Trophoblast cell (in vitro differentiated cells and primary cell): ENCODE measurements around the gene FBXO31.
"Not testable (repeated sequence)": the region's sequence is repeated elsewhere in the genome, so short reads cannot be mapped to it uniquely, and the experiment has no call there.

ENCODE experiments used
- DNase-seq, 2 donors: peaks; one replicate each; pipeline ENCODE4 v3.0.0-alpha.2; 2016
- H2AFZ ChIP-seq: 2 replicates; pipeline ENCODE4 v1.6.1; 2013; ENCODE audit warnings: low read length, moderate library complexity, mild to moderate bottlenecking; ENCODE audit not compliant: insufficient read depth, poor library complexity
- H2AK5ac ChIP-seq: 2 replicates; pipeline ENCODE4 v1.6.1; 2013; ENCODE audit warnings: mild to moderate bottlenecking, low read length
- H2BK120ac ChIP-seq: 2 replicates; pipeline ENCODE4 v1.6.1; 2013; ENCODE audit warnings: low read length, mild to moderate bottlenecking, moderate library complexity; ENCODE audit not compliant: insufficient read depth, poor library complexity
- H2BK12ac ChIP-seq: 2 replicates; pipeline ENCODE4 v1.6.1; 2013; ENCODE audit warnings: mild to moderate bottlenecking, low read length, moderate library complexity
- H2BK5ac ChIP-seq: 2 replicates; pipeline ENCODE4 v1.6.1; 2013; ENCODE audit warnings: low read length, low read depth, moderate library complexity, mild to moderate bottlenecking; ENCODE audit not compliant: poor library complexity
- H3K14ac ChIP-seq: 2 replicates; pipeline ENCODE4 v1.6.1; 2013; ENCODE audit warnings: mild to moderate bottlenecking, low read length
- H3K18ac ChIP-seq: 2 replicates; pipeline ENCODE4 v1.6.1; 2013; ENCODE audit warnings: mild to moderate bottlenecking, low read length
- H3K23ac ChIP-seq: 2 replicates; pipeline ENCODE4 v1.6.1; 2013; ENCODE audit warnings: low read length
- H3K27ac ChIP-seq: 2 replicates; pipeline ENCODE4 v1.5.1; 2013; ENCODE audit warnings: low read depth, mild to moderate bottlenecking, inconsistent platforms, low read length, moderate library complexity
- H3K27me3 ChIP-seq: 2 replicates; pipeline ENCODE4 v1.6.1; 2013; ENCODE audit warnings: inconsistent platforms, mild to moderate bottlenecking, low read length, moderate library complexity; ENCODE audit not compliant: insufficient read depth
- H3K36me3 ChIP-seq, 2 experiments: 1 replicate in 1 of 2; 2 replicates in 1 of 2; pipeline ENCODE4 v1.6.1; 2013; ENCODE audit warnings: low read length in 2 of 2, mild to moderate bottlenecking in 2 of 2, moderate library complexity in 1 of 2; ENCODE audit not compliant: insufficient read depth in 2 of 2, control insufficient read depth in 1 of 2
- H3K4ac ChIP-seq: 2 replicates; pipeline ENCODE4 v1.6.1; 2013; ENCODE audit warnings: low read depth, mild to moderate bottlenecking, low read length, moderate library complexity
- H3K4me1 ChIP-seq, 2 experiments: 1 replicate in 1 of 2; 2 replicates in 1 of 2; pipeline ENCODE4 v1.6.1; 2013; ENCODE audit warnings: low read length in 2 of 2, mild to moderate bottlenecking in 2 of 2, moderate library complexity in 1 of 2; ENCODE audit not compliant: insufficient read depth in 2 of 2, control insufficient read depth in 1 of 2
- H3K4me2 ChIP-seq: 2 replicates; pipeline ENCODE4 v1.6.1; 2013; ENCODE audit warnings: inconsistent platforms, mild to moderate bottlenecking, low read length, moderate library complexity
- H3K4me3 ChIP-seq: 2 replicates; pipeline ENCODE4 v1.5.1; 2013; ENCODE audit warnings: mild to moderate bottlenecking, low read depth, low read length, inconsistent platforms
- H3K79me1 ChIP-seq: one replicate; pipeline ENCODE4 v1.6.1; 2013; ENCODE audit warnings: low read length
- H3K79me2 ChIP-seq: 2 replicates; pipeline ENCODE4 v1.6.1; 2013; ENCODE audit warnings: low read length, mild to moderate bottlenecking; ENCODE audit not compliant: control insufficient read depth, insufficient read depth, poor library complexity
- H3K9ac ChIP-seq: 2 replicates; pipeline ENCODE4 v1.6.1; 2013; ENCODE audit warnings: mild to moderate bottlenecking, low read length
- H3K9me3 ChIP-seq: 2 replicates; pipeline ENCODE4 v1.6.1; 2013; ENCODE audit warnings: low read depth, mild to moderate bottlenecking, control low read depth, inconsistent platforms, low read length; ENCODE audit not compliant: insufficient read depth
- H4K12ac ChIP-seq: 2 replicates; pipeline ENCODE4 v1.6.1; 2013; ENCODE audit warnings: low read depth, mild to moderate bottlenecking, low read length, moderate library complexity
- H4K8ac ChIP-seq: 2 replicates; pipeline ENCODE4 v1.6.1; 2013; ENCODE audit warnings: low read depth, mild to moderate bottlenecking, low read length, moderate library complexity
- H4K91ac ChIP-seq: one replicate; pipeline ENCODE4 v1.6.1; 2013; ENCODE audit warnings: low read depth, mild to moderate bottlenecking, low read length, moderate library complexity
- WGBS: extraction: QIAGEN DNeasy Blood & Tissue Kit; methylation state at CpG from one replicate; pipeline ENCODE4 v1.1.7; 2013; ENCODE audit warnings: missing lambda C conversion rate; ENCODE audit not compliant: insufficient read length, insufficient coverage; ENCODE audit errors: extremely low coverage; 5-methylcytosine and 5-hydroxymethylcytosine counted together

FBXO31 gene

GRCh38 chr16:87342504-87342903 lies 41.1 kb downstream of the FBXO31 start:
- H2AFZ ChIP-seq: no peak overlapping the region
- H3K79me2 ChIP-seq: no peaks in the 10 kb centered on the region

GRCh38 chr16:87340198-87340597 lies 43.4 kb downstream of the FBXO31 start:
- Histone ChIP-seq H3K4me1 (no peaks in the 10 kb centered on the region), H3K18ac (no peak overlapping the region), H3K4ac (no peak overlapping the region), H3K36me3 (peaks cover 26 to 32% of the 10 kb centered on the region in 2 experiments), H3K9ac (no peak overlapping the region), H3K79me1 (no peaks in the 10 kb centered on the region), H3K9me3 (no peaks in the 10 kb centered on the region), H3K79me2 (no peaks in the 10 kb centered on the region), H2BK5ac (no peak overlapping the region), H3K27ac (no peak overlapping the region), H3K23ac (no peak overlapping the region), H4K8ac (no peak overlapping the region), H3K4me2 (no peak overlapping the region), H2AK5ac (no peak overlapping the region), H2BK12ac (no peak overlapping the region), H4K91ac (no peak overlapping the region), H2BK120ac (no peak overlapping the region), H4K12ac (no peak overlapping the region), H3K27me3 (no peaks in the 10 kb centered on the region), H3K14ac (no peak overlapping the region), H3K4me3 (no peak overlapping the region), H2AFZ (no peak overlapping the region)
- no peak for DNase-seq
- WGBS: no CpG with 5 or more reads among the region's 5 CpGs

More at GRCh38 chr16:87342504-87342903, 41.1 kb downstream of the FBXO31 start:
- Histone ChIP-seq H4K12ac (no peak overlapping the region), H3K14ac (no peak overlapping the region), H2BK5ac (no peak overlapping the region), H4K8ac (no peak overlapping the region), H3K27me3 (no peaks in the 10 kb centered on the region), H3K23ac (no peak overlapping the region), H3K9ac (no peak overlapping the region), H3K27ac (no peak overlapping the region), H3K4ac (no peak overlapping the region), H3K4me1 (no peaks in the 10 kb centered on the region), H3K4me2 (no peak overlapping the region), H3K36me3 (peaks cover 22 to 33% of the 10 kb centered on the region in 2 experiments), H2AK5ac (no peak overlapping the region), H3K79me1 (no peaks in the 10 kb centered on the region), H4K91ac (no peak overlapping the region), H3K4me3 (no peak overlapping the region), H2BK120ac (no peak overlapping the region), H3K18ac (no peak overlapping the region), H2BK12ac (no peak overlapping the region), H3K9me3 (no peaks in the 10 kb centered on the region)
- no peak for DNase-seq
- no CpG with 5 or more reads among the region's 20 CpGs for WGBS

- DNase-seq, H3K4me1 ChIP-seq, H3K23ac ChIP-seq, H4K91ac ChIP-seq, H3K79me2 ChIP-seq, H3K27me3 ChIP-seq, H3K4me2 ChIP-seq, H4K8ac ChIP-seq, H2BK5ac ChIP-seq, H2AK5ac ChIP-seq, H2AFZ ChIP-seq, H3K79me1 ChIP-seq, H3K18ac ChIP-seq, H4K12ac ChIP-seq, H3K27ac ChIP-seq, H3K9ac ChIP-seq, H3K14ac ChIP-seq, H3K4ac ChIP-seq, H3K9me3 ChIP-seq, H2BK120ac ChIP-seq, H3K4me3 ChIP-seq, H2BK12ac ChIP-seq: not testable (repeated sequence)
- peaks cover 31 to 37% of the 10 kb centered on the region in 2 experiments for H3K36me3 ChIP-seq
- no CpG with 5 or more reads among the region's 11 CpGs for WGBS
These were observed 43.9 kb downstream of the FBXO31 start for GRCh38 chr16:87339724-87340105.

GRCh38 chr16:87339086-87339723 lies 44.4 kb downstream of the FBXO31 start:
- no peak overlapping the region for H2BK120ac ChIP-seq
- H2AK5ac ChIP-seq: no peak overlapping the region
- H3K4me3 ChIP-seq: no peak overlapping the region
- no peak overlapping the region for H4K12ac ChIP-seq
- H3K4me1 ChIP-seq: no peaks in the 10 kb centered on the region
- no peaks in the 10 kb centered on the region for H3K9me3 ChIP-seq
- no peak overlapping the region for H2BK5ac ChIP-seq
- peaks cover 35 to 40% of the 10 kb centered on the region in 2 experiments for H3K36me3 ChIP-seq
- no peak overlapping the region for H3K9ac ChIP-seq
- H2BK12ac ChIP-seq: no peak overlapping the region
- no peak overlapping the region for H3K14ac ChIP-seq
- H3K27me3 ChIP-seq: no peaks in the 10 kb centered on the region
- H4K91ac ChIP-seq: no peak overlapping the region
- no peak overlapping the region for H2AFZ ChIP-seq
- H3K79me2 ChIP-seq: no peaks in the 10 kb centered on the region
- DNase-seq: peak in 1 of 2 donors; percentile 43
- no CpG with 5 or more reads among the region's 17 CpGs for WGBS
- no peak overlapping the region for H3K4me2 ChIP-seq
- no peak overlapping the region for H3K4ac ChIP-seq
- H3K27ac ChIP-seq: no peak overlapping the region
- no peak overlapping the region for H4K8ac ChIP-seq
- no peak overlapping the region for H3K18ac ChIP-seq
- no peak overlapping the region for H3K23ac ChIP-seq
- H3K79me1 ChIP-seq: no peaks in the 10 kb centered on the region
